Smooth muscle cell (in vitro differentiated cells): Measurements from ENCODE around the gene COMMD2. TPM values are rescaled to one million over a fixed set of nuclear protein-coding genes. Genes with fewer than 3 reads are reported as not detected.
A peak's percentile ranks its signal among the peaks of the same experiment; 100 is the strongest.

Source experiments
- DNase-seq: peaks from one replicate; lab custom pipeline; 2025; ENCODE audit not compliant: unreplicated experiment; lab: John Stamatoyannopoulos, UW
- H2AFZ ChIP-seq: fragments of 200-600 bp; sonication (generic); 2 replicates; pipeline ENCODE4 v1.6.0; 2016; ENCODE audit warnings: antibody characterized with exemption, low read depth, mild to moderate bottlenecking
- H3F3A ChIP-seq: fragments of 200-600 bp; sonication (generic); 2 replicates; pipeline ENCODE4 v1.6.0; 2017; ENCODE audit warnings: antibody characterized with exemption, low read depth
- H3K27ac ChIP-seq: fragments of 200-600 bp; sonication (generic); 2 replicates; pipeline ENCODE4 v1.5.1; 2016; ENCODE audit warnings: low read depth, mild to moderate bottlenecking
- H3K27me3 ChIP-seq: fragments of 200-600 bp; sonication (generic); 2 replicates; pipeline ENCODE4 v1.6.1; 2016; ENCODE audit warnings: low read depth, mild to moderate bottlenecking
- H3K36me3 ChIP-seq: fragments of 200-600 bp; sonication (generic); 2 replicates; pipeline ENCODE4 v1.5.1; 2016; ENCODE audit warnings: low read depth
- H3K4me1 ChIP-seq: fragments of 200-600 bp; sonication (generic); 2 replicates; pipeline ENCODE4 v1.5.1; 2016; ENCODE audit warnings: low read depth
- H3K4me2 ChIP-seq: fragments of 200-600 bp; sonication (generic); 2 replicates; pipeline ENCODE4 v1.6.0; 2016; ENCODE audit warnings: mild to moderate bottlenecking
- H3K4me3 ChIP-seq: fragments of 200-600 bp; sonication (generic); 2 replicates; pipeline ENCODE4 v1.5.1; 2016; ENCODE audit warnings: mild to moderate bottlenecking
- H3K79me2 ChIP-seq: fragments of 200-600 bp; sonication (generic); 2 replicates; pipeline ENCODE4 v1.6.0; 2016; ENCODE audit warnings: low read depth, mild to moderate bottlenecking
- H3K9ac ChIP-seq: fragments of 200-600 bp; sonication (generic); 2 replicates; pipeline ENCODE4 v1.6.0; 2016; ENCODE audit warnings: low read depth
- H3K9me3 ChIP-seq: fragments of 200-600 bp; sonication (generic); replicated peaks from 2 replicates; pipeline ENCODE4 v1.5.1; 2016; ENCODE audit warnings: low read depth
- H4K20me1 ChIP-seq: fragments of 200-600 bp; sonication (generic); 2 replicates; pipeline ENCODE4 v1.6.0; 2016; ENCODE audit warnings: low read depth
- WGBS: methylation state at CpG from one replicate; pipeline ENCODE4 v1.1.7; 2016; ENCODE audit warnings: low lambda C conversion rate; 5-methylcytosine and 5-hydroxymethylcytosine counted together
- polyA plus RNA-seq: library from polyadenylated mRNA; unstranded; fragments of >200 nt; fragmentation: Nextera tagmentation; extraction: Ambion mirVana; gene quantifications from 2 replicates; pipeline ENCODE4 v1.2.1, GENCODE V29; 2016
- total RNA-seq: library from RNA; depleted of rRNA; stranded (reverse); fragments of >200 nt; gene quantifications from 2 replicates; pipeline ENCODE4 v1.2.3, GENCODE V29; 2014
- TF ChIP-seq, protein P1 (sequence below): fragments of 200-600 bp; sonication (generic); IDR thresholded peaks from 2 replicates; pipeline ENCODE4 v1.5.1; 2017; ENCODE audit warnings: borderline replicate concordance, mild to moderate bottlenecking, antibody characterized with exemption; ENCODE audit not compliant: insufficient read depth, poor library complexity, severe bottlenecking

Gene COMMD2
- total and polyA plus RNA-seq, 2 experiments from 2014 or later, result 47.5 to 56.3 TPM

DNA sequence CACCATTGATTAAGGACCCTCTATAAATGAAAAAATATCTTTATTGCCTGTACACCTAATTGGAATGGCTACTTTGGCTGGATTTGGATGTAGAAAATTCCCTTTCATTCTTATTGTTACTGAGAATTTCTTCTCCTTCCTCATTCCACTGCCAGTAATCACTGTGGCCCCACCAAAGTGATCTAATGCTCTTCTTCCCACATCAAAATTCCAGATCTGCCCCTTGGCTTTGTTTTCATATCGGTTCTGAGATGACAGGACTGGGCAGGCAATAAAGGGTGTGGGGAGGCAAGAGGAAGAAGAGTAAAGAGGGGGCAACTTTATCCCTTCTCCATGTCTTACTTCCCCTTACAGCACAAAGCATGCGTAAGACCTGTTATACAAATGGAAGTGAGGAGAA lies 38.0 kb upstream of the COMMD2 start:
- no peaks in the 10 kb centered on the region for H3F3A ChIP-seq
- TF ChIP-seq, protein P1, sequence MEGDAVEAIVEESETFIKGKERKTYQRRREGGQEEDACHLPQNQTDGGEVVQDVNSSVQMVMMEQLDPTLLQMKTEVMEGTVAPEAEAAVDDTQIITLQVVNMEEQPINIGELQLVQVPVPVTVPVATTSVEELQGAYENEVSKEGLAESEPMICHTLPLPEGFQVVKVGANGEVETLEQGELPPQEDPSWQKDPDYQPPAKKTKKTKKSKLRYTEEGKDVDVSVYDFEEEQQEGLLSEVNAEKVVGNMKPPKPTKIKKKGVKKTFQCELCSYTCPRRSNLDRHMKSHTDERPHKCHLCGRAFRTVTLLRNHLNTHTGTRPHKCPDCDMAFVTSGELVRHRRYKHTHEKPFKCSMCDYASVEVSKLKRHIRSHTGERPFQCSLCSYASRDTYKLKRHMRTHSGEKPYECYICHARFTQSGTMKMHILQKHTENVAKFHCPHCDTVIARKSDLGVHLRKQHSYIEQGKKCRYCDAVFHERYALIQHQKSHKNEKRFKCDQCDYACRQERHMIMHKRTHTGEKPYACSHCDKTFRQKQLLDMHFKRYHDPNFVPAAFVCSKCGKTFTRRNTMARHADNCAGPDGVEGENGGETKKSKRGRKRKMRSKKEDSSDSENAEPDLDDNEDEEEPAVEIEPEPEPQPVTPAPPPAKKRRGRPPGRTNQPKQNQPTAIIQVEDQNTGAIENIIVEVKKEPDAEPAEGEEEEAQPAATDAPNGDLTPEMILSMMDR, result no peak
- no peaks in the 10 kb centered on the region for H4K20me1 ChIP-seq
- no peaks in the 10 kb centered on the region for H3K4me1 ChIP-seq
- no peak overlapping the region for H3K4me3 ChIP-seq
- H3K27me3 ChIP-seq, result peaks cover 3% of the 10 kb centered on the region
- WGBS, result 75% methylated on average over 2 of the region's 2 CpGs
- no peaks in the 10 kb centered on the region for H3K36me3 ChIP-seq
- no peaks in the 10 kb centered on the region for H3K9me3 ChIP-seq
- H3K79me2 ChIP-seq, result no peaks in the 10 kb centered on the region
- no peak overlapping the region for H3K9ac ChIP-seq
- H2AFZ ChIP-seq, result no peak overlapping the region
- H3K4me2 ChIP-seq, result no peak overlapping the region
- no peak overlapping the region for H3K27ac ChIP-seq
- DNase-seq, result no peak

- no peaks in the 10 kb centered on the region for H4K20me1 ChIP-seq
- no peaks in the 10 kb centered on the region for H3K36me3 ChIP-seq
- H3K9ac ChIP-seq, result no peak overlapping the region
- no peaks in the 10 kb centered on the region for H3F3A ChIP-seq
- H3K4me1 ChIP-seq, result no peaks in the 10 kb centered on the region
- no peak overlapping the region for H3K4me2 ChIP-seq
- H3K9me3 ChIP-seq, result no peaks in the 10 kb centered on the region
- H3K79me2 ChIP-seq, result no peaks in the 10 kb centered on the region
- H3K4me3 ChIP-seq, result no peak overlapping the region
- H3K27me3 ChIP-seq, result no peaks in the 10 kb centered on the region
- H3K27ac ChIP-seq, result peak overlapping the region; percentile 28
- DNase-seq, result no peak
- TF ChIP-seq, protein P1, result no peak
- 87% methylated on average over 5 of the region's 5 CpGs for WGBS
- no peak overlapping the region for H2AFZ ChIP-seq
Observed at GRCh38 chr3:149784064-149784704, 31.9 kb upstream of the COMMD2 start.

DNA sequence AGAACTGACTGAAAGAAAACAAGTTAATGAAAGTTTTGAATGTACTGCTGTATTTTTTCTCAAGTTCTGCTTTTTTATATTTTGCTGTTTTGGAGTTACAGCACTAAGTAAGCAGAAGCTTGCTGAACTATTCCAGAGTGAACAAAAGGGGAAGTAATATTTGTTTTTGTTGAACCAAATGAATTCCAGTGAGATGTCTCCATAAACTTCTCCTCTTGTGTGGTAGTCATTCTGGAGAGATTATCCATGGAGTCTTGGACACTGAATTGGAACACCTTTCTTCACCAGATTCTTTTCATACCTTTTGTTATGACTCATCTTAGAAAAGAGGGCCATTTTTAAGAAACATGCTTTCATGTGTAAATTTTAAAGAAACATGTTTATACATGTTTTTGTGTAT lies 31.3 kb upstream of the COMMD2 start:
- Histone ChIP-seq H3K4me2 (no peak overlapping the region), H3K9me3 (no peaks in the 10 kb centered on the region), H3F3A (no peaks in the 10 kb centered on the region), H2AFZ (no peak overlapping the region), H3K27me3 (no peaks in the 10 kb centered on the region), H3K36me3 (no peaks in the 10 kb centered on the region), H3K27ac (peak overlapping the region; percentile 28), H3K79me2 (no peaks in the 10 kb centered on the region), H3K9ac (no peak overlapping the region), H4K20me1 (no peaks in the 10 kb centered on the region), H3K4me1 (no peaks in the 10 kb centered on the region), H3K4me3 (no peak overlapping the region)
- TF ChIP-seq, protein P1, result no peak
- no peak for DNase-seq

GRCh38 chr3:149781741-149782140 lies 29.5 kb upstream of the COMMD2 start:
- H3K4me1 ChIP-seq, result no peaks in the 10 kb centered on the region
- no peaks in the 10 kb centered on the region for H3K9me3 ChIP-seq
- H3K27me3 ChIP-seq, result no peaks in the 10 kb centered on the region
- no peak overlapping the region for H2AFZ ChIP-seq
- no peaks in the 10 kb centered on the region for H3F3A ChIP-seq
- no peak overlapping the region for H3K4me3 ChIP-seq
- no peaks in the 10 kb centered on the region for H3K36me3 ChIP-seq
- no peak overlapping the region for H3K27ac ChIP-seq
- DNase-seq, result no peak
- no peak overlapping the region for H3K9ac ChIP-seq
- no peaks in the 10 kb centered on the region for H4K20me1 ChIP-seq
- no peak overlapping the region for H3K4me2 ChIP-seq
- no peaks in the 10 kb centered on the region for H3K79me2 ChIP-seq
- WGBS, result 91% methylated on average over 3 of the region's 3 CpGs
- TF ChIP-seq, protein P1, result no peak
